COLO668 (cell line): ENCODE results near the gene LPAR3.
"Not testable (repeated sequence)": the region's sequence is repeated elsewhere in the genome, so short reads cannot be mapped to it uniquely, and the experiment has no call there.

ENCODE experiments used
- DNase-seq: peaks from one replicate; lab custom pipeline; 2025; ENCODE audit not compliant: unreplicated experiment; lab: John Stamatoyannopoulos, UW

The LPAR3 gene, protein sequence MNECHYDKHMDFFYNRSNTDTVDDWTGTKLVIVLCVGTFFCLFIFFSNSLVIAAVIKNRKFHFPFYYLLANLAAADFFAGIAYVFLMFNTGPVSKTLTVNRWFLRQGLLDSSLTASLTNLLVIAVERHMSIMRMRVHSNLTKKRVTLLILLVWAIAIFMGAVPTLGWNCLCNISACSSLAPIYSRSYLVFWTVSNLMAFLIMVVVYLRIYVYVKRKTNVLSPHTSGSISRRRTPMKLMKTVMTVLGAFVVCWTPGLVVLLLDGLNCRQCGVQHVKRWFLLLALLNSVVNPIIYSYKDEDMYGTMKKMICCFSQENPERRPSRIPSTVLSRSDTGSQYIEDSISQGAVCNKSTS

GRCh38 chr1:84892705-84893618 is at the start of gene LPAR3:
Gene LPAR3 (minus strand): TSS chr1:84893206. CDS start chr1:84866120, 27,086 bp downstream.
- DNase-seq = peak; percentile 69

- DNase-seq = no peak
Measured at GRCh38 chr1:84941843-84942242, 48.8 kb upstream of the LPAR3 start.

DNA sequence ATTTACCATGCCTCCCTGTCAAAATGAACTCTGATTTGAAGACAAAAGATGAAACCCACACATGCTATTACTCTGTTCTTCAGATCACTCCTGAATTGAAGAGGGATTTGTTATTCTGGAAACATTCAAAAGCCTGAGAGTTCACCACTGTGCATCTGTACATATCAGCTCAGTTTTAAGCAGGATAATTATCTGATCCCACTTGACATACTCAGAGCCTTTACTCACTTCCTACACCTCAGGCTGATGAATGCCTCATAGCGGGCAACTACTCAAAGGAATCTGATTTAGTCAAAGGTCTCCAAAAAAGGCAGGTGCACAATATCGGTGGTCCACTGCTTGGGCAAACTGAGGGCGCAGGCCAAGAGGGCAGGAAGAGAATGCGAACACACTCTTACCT is 47.5 kb upstream of the LPAR3 start:
- DNase-seq = no peak

DNA sequence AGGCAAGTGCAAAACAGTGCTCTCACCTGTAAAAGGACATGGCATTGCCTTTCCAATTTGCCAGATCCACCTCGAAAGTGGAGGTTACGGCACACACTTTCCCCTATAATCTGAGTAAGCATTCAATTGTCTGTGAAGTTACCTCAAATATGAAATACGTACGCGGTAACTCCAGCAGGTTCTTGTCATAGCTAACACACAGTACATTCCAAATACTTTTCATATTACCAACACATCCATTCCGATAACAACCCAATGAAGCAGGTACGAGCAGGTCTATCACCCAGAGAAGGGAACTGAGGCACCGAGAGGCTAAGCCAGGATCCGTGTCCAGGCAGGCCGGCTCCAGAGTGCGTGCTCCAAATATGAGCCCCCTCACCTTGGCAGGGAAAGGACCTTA is 46.8 kb upstream of the LPAR3 start:
- DNase-seq = no peak

GRCh38 chr1:84939151-84939550 is 46.1 kb upstream of the LPAR3 start:
- DNase-seq = no peak

GRCh38 chr1:84936116-84936810 is 43.3 kb upstream of the LPAR3 start:
- DNase-seq = peak; percentile 45

DNA sequence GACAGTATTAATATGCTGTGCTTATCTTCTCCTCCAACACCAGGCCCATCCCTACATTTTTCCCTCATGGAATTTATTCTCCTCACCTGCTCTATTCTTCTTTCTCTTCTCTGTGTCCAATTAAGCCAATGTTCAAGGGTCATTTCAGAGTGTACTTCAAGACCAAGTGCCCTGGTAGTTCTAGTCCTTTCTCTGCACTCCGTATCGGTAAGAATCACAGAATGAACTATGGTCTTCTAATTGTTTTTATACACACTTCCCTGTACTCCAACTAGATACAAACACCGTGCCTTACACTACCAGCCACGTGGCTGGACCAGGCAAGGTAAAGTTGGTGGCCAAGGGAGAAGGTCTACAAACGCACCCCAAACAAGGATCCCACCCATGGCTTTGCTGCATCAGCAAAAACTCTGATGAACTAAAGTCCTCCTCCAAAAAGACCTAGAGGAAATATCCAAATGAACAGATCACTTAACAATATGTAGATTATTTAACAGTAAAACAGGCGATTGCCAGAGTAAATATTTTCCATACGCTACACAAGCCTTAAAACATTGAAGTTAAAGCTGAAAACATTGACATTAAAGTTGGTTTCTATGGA is 40.1 kb upstream of the LPAR3 start:
- no peak for DNase-seq

DNA sequence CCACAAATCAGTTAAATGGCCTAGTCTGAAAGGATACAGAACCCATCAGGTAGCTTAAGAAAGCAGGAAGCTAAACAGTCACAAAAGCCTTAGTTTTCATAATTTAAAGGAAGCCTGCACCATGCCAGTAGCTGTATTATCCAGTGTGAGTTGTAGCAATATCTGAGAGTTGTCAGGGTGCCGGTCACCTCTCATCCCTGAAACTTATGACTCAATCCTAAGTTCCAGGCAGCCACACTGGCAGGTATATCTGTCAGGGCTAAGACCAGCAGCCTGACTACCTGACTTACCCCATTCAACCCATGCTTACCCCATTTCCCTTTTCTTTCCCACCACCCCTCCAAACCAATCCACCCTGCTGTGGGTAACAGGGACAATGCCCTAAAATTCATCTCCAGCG is 37.8 kb upstream of the LPAR3 start:
- no peak for DNase-seq

DNA sequence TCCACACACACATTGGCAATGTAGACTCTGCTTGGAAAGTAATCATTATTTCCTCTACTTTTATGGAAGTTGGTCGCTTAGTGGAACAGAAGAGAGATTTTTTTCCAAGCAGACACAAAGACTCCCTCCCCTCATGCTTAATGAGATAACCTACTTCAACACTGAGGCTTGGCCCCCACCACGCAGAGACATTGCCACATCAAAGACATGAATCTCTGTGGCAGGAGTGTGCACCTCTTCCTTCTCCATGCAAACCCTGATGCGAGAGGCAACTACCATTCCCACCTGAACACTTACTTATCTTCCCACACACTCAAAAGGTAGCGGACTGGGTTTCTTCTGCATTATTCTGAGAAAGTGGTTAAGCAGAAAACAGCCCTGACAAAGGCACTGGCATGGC is 37.3 kb upstream of the LPAR3 start:
- no peak for DNase-seq

- no peak for DNase-seq
Measured at GRCh38 chr1:84929581-84929980, 36.6 kb upstream of the LPAR3 start.

GRCh38 chr1:84928979-84929378 is 36.0 kb upstream of the LPAR3 start:
- no peak for DNase-seq

- no peak for DNase-seq
Measured at GRCh38 chr1:84923317-84923716, 30.3 kb upstream of the LPAR3 start.

DNA sequence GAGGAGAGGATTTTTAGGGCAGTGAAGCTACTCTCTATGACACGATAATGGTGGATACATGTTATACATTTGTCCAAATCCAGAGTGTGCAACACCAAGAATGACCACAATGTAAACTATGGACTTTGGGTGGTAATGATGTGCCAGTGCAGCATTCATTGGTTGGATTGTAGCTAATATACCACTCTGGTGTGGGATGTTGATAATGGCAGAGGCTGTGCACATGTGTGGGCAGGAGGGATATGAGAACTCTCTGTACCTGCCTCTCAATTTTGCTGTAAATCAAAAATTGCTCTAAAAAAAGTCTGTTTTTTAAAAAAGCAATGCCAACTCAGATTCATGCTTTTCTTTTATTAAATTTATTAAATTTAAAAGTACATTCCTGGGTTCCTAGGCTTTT is 27.2 kb upstream of the LPAR3 start:
- DNase-seq = no peak

DNA sequence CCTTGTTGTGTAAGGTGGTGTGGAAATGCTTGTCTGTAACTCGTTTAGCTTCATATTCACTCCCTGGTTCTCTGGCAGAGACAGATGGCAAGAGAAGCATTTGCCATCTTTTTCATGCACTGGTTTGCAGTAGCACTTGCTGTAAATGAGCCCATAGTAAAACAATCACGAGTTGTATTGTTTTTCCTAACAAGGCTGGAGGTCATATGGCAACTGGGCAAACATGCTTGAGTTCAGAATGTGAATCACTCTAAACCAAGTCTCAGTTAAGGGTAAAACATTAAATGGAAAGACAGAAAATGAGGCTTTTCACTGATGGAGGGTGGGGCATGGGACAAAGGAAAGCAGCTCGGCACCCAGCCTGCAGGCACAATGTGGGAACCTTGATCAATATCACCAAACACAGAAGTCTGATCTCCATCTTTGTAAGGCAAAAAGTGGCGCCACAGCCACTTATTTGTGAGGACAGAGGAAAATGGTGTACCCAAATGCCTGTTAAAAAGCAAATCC is 26.5 kb upstream of the LPAR3 start:
- DNase-seq = no peak

GRCh38 chr1:84918726-84919336 is 25.8 kb upstream of the LPAR3 start:
- no peak for DNase-seq

DNA sequence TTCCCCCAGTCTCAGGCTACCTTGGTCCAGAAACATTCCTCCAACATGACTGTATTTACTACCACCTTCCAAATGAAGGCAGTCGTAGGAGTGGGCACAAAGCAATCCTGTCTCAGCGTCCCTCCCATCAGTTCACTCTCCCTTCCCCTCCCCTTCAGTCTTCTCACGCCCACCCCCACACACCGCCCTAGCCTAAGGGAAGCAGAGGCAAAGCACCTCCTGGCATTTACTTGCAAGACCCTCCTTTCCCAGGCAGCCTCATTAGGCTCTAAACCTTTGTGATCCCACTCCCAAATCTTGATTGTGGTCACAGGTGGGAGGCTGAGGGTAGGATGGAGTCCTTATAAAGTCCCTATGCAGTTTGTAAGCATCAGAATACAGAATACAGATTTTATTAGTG is 23.9 kb upstream of the LPAR3 start:
- no peak for DNase-seq

- no peak for DNase-seq
Measured at GRCh38 chr1:84913555-84913892, 20.5 kb upstream of the LPAR3 start.

DNA sequence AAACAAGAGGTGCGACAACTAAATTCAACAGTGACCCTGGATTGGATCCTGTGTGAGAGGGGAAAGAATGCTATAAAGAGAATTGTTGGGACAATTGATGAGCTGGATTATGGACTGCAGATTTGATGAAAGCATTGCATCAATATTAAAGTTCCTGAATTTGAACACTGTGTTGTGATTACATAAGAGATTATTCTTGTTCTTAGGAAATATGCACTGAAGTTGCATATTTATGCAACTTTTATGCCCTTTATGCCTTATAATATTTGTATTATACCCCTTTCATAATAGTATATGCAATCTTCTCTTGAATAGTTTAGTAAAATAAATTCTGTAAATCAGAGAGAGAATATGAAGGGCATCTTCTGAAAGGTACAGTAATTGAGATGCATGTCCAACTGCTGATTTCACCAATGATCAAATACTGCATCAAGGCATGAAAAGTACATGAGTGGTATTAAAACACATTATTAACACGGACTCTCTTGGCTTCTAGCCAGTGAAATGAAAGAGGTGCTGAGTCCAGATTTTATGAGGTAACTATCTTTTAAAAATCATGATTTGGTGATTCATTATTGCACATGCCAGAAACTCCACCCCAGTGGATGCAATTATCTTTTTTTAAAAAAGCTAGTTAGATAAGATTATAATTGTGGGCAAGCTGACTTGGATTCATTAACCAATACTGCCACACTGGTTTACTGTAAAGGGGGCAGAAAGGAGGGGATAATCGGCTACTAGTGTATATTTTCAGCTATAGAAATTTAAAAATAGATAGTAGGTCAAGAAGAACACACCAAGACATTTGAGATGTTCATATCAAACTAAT is 19.9 kb upstream of the LPAR3 start:
- no peak for DNase-seq

- not testable (repeated sequence) for DNase-seq
Measured at GRCh38 chr1:84908746-84909464, 15.9 kb upstream of the LPAR3 start.
